Measurements from ENCODE around the gene DNAH17.

The DNAH17 gene

DNA sequence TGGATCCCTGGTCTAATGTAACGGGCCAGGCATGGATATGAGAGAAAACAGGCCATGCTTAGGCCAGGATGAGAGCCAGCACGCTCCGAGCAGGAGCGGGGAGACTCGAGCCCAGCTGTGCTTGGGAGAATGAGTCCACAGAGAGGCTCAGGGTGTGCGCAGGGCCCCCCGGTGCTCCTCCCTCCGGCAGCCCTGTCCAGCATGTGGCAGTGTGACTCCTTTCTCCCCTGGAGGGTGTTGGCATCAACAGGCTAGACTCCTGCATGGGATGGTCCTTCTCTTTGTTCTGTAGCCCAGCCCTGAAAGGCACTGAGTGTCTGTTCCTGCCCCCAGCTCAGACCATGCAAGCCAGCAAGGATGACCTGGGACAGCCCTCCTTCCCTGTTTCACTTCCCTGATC lies 175.3 kb downstream of the DNAH17 start:
- DNase-seq, result no peak

DNA sequence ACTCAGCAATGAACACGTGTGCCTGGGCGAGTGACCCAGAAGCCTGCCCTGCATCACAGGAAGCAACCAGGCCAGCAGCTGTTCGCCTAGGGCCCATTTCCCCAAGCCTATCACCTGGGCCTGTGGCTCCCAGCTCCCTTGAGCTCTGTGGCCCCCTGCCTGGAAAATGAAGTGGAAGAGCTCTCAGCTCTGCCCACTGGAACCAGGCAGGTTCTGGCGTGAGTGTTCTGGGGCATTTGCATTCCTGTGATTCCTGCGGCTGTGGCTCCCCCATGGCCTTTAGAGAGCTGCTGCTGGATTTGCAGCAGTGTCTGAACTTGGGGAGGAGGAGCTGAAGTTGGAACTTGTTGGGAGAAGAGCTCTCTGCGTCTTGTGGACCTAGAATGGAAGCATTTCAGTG lies 175.9 kb downstream of the DNAH17 start:
- DNase-seq, result no peak

GRCh38 chr17:78400581-78401240 lies 176.5 kb downstream of the DNAH17 start:
- DNase-seq, result no peak

GRCh38 chr17:78399693-78400144 lies 177.5 kb downstream of the DNAH17 start:
- no peak for DNase-seq

GRCh38 chr17:78399028-78399692 lies 178.0 kb downstream of the DNAH17 start:
- DNase-seq, result no peak

DNA sequence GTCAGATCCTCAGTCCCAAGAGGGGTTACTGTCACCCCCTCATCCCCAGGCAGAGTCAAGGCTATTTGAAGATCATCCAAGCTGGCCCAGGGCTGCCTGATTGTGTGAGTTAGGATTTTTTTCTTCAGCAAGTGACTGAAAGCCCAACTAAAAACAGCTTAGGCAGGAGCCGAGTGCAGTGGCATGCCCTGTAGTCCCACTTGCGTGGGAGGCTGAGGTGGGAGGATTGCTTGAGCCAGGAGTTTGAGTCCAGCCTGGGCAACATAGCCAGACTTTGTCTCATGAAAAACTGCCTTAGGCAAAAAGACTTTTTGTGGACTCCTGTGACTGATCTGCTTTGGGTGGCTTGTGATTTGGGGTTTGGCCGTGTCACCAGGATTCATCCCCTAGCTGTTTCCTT lies 178.8 kb downstream of the DNAH17 start:
- DNase-seq, result no peak

DNA sequence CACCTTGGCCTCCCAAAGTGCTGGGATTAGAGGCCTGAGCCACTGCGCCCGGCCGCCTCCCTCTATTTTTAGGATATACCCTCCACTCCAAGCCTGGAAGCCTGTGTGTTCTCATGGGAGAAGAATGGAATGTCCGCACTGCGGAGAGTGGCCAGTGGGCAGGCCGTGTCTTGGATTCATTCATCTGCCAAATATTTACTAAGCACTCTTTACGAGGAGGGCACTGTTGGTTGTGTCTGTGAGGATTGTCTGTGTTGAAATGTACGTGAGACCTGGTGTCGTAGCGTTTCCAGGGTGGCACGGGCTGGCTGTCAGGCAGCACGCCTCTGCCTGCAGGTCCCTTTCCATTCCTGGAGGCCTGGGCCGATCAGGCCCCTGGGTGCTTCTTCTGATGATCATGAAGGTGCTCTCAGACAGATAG lies 179.5 kb downstream of the DNAH17 start:
- no peak for DNase-seq

DNA sequence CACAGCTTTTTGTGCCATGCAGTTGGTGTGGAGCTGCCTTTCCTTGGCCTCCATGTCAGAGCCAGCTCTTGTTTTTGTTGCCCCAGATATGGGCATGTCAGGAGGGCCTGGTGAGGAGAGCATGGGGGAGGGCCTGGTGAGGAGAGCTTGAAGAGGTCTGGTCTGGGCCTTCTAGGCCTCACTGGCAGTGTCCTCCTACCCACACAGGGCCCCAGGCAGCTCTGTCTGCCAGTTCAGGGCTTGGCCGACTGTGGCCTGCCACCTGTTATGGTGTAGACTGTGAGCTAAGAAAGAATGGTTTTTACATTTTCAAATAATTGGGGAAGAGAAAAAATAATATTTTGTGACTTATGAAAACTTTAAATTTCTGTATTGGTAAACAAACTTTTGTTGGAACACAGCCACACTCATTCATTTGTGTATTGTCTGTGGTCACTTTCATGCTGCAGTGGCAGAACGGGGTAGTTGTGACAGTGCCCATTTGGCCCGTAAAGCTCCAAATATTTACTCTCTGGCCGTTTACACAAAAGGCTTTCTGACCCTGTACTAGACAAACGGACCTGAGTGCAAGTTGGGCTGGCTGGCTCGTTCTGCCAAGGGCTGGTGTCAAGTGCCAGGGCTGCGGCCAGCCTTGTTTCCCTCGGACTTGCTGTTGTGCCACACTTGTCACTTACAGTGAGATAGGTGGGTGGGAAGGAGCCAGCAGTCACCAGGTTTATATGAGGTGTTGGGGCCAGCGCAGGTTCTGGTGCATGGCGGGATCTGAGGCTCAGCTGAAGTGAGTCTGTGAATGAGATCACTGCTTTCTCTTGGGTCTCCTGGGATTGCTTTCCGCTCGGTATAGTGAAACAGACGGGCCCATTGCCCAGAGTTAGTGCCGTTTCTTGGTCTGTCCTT lies 180.5 kb downstream of the DNAH17 start:
- no peak for DNase-seq

DNA sequence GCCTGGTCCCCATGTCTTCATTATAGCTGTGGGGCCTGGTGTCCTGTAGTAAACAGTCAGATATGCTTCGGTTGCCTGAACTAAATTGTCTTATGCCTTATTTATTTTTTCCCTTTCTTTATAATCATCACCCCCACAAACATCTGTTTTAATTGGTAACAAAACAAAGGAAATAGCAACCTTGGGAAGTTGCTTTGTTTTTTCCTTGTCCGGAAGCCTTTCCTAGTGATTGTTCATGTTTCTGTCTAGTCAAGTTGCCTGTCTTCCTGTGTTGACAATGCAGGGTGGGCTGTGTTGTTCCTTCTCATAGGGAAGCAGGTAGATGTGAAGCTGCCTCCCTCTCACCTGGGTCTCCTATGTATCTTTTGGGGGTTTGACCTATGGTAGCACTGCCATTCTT lies 182.0 kb downstream of the DNAH17 start:
- DNase-seq, result no peak

DNA sequence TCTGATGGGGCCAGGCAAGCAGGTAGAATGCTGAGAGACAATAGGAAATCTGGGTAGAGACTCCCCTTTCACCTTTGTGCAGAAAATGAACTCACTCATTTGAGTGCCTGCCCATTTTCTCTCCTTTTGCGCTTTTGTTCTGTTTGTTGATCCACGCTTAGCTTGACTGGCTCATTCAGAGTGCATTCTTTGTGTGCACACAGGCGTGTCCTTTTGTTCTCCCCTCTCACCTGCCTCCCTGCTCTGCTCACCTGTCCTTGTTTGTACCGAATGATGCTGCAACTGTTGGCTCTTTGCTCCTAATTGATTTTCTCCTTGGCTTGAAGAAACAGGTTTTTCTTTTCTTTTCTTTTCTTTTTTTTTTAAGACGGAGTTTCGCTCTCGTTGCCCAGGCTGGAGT lies 183.0 kb downstream of the DNAH17 start:
- DNase-seq, result no peak

GRCh38 chr17:78393575-78393974 lies 183.6 kb downstream of the DNAH17 start:
- DNase-seq, result no peak

DNA sequence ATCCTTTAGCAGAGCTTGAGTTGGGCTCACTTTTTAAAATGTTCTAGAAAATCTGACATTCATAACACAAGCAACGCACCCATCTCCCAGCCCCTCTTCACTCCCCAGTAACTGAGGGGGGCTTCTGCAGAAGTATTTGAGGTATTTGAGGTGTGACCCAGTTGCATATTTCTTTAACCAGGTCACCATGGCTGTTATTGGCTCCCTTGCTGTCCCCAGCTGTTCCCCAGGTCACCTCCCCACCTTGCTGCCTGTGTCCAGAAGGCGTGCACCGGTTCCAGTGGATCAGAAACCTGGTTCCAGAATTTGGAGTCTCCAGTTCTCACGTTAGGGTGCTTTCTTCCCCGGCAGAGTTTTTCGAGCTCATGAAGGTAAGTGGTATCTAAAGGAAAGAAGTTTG lies 184.9 kb downstream of the DNAH17 start:
- DNase-seq, result no peak

- no peak for DNase-seq
Measured at GRCh38 chr17:78391843-78392242, 185.4 kb downstream of the DNAH17 start.

- no peak for DNase-seq
Measured at GRCh38 chr17:78391051-78391431, 186.2 kb downstream of the DNAH17 start.

DNA sequence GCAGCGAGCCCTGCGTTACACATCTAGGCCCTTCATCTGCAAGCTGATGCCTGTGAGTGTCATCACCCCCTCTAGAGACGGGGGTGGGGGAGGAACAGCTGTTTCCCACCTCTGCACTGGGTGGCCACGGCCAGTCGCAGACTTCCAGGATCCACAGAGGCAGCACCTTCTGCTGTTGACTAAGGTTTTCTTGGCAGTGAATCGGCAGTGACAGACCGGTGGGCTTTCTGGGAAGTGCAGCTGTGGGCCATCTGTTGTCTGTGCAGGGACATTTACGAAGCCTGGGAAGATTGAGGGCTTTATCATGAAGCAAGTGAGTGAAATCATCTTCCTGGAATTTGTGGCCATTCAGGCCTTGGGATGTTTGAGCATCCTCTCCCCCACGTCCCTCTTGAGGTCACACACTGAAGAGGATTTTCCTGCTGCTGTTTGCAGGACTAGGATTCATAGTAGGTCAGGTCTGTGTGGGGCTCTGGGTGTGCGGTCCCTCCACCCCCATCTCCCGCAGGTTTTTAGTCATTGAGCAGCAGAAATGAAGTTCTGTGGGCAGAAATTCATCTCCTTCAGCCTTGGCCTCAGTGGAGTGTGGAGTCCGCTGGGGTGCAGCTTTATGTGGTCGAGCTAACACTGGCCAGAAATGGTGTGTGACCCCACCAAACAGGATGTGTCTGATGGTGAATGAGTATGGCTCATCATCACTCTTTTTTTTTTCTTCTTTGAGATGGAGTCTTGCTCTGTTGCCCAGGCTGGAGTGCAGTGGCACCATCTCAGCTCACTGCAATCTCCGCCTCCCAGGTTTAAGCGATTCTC lies 186.8 kb downstream of the DNAH17 start:
- DNase-seq, result no peak

GRCh38 chr17:78387977-78388941 lies 188.9 kb downstream of the DNAH17 start:
- DNase-seq, result no peak

DNA sequence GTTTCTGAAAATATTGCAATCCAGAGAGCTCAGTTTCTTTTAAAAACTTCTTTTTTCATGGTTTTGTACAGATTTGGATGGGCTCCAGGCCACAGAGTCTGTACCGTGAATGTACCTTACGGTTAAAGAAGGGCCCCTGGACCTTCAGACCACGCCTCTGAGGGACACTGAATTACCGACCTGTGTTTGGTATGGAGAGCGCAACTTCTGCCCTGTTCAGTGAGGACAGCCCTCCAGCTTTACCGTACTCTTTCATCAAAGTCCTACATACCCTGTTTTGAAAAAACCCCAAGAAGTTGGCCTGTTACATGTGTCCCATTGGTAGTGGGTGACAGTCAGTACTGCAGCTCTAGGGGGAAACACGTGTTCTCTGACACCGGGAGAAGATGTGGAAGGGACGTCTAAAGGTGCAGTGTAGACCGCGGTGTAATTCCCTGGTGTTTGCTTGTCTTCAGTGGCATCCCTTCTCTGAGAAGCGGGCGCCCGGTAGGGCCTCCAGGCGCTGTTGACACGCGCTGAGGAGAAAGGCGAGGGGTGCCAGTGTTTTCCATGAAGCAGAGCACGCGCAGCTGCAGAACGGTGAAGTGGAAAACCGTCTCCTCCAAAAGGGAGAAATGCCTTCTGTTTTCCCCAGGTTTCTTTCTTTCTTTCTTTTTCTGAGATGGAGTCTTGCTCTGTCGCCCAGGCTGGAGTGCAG lies 192.6 kb downstream of the DNAH17 start:
- no peak for DNase-seq

GRCh38 chr17:78383725-78384471 lies 193.3 kb downstream of the DNAH17 start:
- no peak for DNase-seq

DNA sequence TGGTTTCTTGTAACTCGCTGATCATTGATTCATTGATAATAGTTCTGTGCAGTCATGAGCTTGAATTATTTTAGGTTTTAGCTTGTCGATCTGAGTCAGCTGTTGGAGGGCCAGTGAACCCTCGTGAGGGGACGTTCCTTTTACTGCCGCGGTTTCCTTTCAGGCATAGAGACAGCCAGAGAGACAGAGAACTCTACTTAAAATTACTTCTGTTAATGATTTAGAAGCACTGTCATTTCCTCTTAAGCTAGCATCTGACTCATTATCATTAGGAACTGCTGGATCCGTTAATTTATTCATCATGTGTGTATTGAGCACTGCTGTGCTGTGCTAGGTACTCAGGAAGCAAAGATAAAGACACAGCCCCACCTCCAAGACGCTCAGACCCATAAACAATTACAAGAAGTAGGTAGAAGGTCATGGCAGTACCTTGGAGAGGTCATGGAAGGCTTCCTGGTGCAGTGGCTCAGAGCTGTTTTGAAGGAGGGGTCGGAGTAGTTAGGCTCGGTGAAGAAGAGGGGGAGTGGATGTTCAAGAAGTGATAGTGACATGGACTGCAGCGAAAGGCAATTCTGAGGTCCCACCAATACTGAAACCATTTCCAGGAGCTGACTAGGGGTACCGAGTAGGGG lies 195.5 kb downstream of the DNAH17 start:
- no peak for DNase-seq

DNA sequence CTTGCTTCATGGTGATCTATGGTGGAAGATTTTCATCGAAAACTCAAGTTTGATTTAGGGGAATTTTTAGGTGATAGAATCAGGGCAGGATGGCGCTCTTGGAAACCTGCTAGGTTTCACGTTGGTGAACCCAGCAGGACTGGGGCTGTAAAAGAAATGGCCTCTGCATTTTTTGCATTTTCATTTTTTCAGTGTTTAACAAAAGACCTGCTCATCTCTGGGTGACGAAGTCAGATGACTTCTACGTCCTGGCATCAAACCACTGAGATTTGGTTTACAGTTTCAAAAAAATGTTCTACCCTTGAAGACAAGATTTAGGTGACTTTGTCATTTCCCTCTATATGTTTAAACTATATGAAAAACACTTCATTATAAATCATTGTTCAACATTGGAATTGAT lies 196.8 kb downstream of the DNAH17 start:
- DNase-seq, result no peak
